Umbilical cord (tissue), 2 donors: ENCODE results near the gene TNPO3. TPM values are rescaled to one million over a fixed set of nuclear protein-coding genes. Genes with fewer than 3 reads are reported as not detected.
"Not testable (repeated sequence)": the region's sequence is repeated elsewhere in the genome, so short reads cannot be mapped to it uniquely, and the experiment has no call there.

Experiments
- DNase-seq: peaks from one replicate; pipeline ENCODE4 v3.0.0-alpha.2; 2015; ENCODE audit warnings: low spot score
- total RNA-seq: library from RNA; depleted of rRNA; stranded (reverse); fragments of >200 nt; gene quantifications from one replicate; pipeline ENCODE4 v1.2.3, GENCODE V29; 2014; ENCODE audit warnings: low replicate concordance; ENCODE audit not compliant: insufficient read depth

TNPO3 gene
- total RNA-seq, 1 donor from 2014 or later = 32.5 TPM

DNA sequence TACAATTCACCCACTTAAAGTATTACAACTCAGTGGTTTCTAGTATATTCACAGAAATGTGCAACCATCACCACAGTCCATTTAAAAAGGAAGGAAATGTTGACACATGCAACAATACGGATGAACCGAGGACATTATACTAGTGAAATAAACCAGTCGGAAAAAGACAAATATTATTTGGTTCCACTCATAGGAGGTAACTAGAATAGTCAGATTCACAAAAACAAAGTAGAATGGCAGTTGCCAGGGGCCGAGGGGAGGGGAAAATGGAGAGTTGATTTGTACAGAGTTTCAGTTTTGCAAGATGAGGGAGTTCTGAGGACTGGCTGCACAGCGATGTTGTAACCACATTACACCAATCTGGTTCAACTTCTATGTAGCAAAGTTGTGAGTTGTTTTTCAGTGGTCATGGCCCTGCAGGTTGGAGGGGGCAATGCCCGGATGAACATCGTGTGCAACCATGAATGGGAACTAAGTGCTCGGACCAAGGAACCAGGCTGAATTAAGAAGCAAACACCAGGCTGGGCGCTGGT lies 17.6 kb upstream of the TNPO3 start:
- DNase-seq = no peak

DNA sequence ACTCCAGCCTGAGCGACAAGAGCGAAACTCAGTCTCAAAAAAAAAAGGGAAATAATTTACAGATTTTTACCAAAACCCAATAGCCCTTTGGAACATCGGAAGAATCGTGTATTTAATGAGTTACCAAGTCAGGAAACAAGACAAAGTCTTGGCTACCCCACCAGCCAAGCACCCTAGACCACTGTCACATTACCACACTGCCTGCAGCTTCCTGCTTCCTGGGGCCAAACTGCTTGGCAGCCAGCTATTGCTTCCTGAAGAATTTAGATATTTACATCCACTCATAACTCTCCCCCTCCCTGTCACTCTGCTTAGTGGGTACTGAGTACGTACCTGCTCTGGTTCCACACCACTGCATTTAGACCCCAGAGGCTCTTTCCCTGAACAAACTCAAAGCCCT lies 14.1 kb upstream of the TNPO3 start:
- DNase-seq = no peak

DNA sequence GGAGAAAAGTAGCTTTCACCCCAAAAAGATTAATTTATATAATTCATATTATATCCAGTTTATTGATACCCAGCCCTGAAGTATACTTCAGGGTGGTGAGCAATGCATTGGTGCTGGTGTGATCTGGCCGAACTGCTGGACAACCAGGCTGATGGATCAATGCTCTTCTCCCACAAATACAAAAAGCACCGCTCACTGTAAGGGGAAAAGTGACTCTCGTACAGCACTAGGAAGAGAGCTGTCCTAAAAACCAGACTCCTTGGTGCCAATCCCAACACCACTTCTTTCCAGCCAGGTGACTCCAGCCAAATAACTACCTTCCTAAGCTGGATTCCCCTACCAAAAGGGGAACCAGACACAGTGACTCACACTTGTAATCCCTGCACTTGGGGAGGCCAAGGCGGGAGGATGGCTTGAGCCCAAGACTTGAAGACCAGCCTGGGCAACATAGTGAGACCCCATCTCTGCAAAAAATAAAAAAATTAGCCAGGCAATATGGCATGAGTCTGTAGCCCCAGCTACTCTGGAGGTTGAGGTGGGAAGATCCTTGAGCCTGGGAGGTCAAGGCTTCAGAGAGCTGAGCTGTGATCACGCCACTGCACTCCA lies 13.1 kb upstream of the TNPO3 start:
- no peak for DNase-seq

DNA sequence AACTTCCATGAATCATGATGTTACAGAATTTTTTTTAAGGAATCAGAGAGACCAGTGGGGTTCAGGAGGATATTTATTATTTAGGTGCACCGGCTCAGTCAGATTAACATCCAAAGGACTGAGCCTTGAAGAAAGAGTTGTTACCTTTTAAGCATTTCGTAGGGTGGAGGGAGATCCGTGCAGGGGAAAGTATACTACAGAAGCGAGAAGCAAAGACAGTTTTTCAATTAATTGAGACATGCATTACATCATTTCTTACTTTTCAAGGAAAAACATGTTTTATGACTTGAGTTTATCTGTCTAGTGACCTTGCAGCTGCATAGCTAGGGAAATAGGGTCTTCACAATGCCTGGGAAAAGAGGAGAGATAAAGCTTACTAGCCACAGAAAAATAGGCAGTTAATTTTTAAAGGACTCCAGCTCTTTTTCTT lies 12.2 kb upstream of the TNPO3 start:
- not testable (repeated sequence) for DNase-seq

DNA sequence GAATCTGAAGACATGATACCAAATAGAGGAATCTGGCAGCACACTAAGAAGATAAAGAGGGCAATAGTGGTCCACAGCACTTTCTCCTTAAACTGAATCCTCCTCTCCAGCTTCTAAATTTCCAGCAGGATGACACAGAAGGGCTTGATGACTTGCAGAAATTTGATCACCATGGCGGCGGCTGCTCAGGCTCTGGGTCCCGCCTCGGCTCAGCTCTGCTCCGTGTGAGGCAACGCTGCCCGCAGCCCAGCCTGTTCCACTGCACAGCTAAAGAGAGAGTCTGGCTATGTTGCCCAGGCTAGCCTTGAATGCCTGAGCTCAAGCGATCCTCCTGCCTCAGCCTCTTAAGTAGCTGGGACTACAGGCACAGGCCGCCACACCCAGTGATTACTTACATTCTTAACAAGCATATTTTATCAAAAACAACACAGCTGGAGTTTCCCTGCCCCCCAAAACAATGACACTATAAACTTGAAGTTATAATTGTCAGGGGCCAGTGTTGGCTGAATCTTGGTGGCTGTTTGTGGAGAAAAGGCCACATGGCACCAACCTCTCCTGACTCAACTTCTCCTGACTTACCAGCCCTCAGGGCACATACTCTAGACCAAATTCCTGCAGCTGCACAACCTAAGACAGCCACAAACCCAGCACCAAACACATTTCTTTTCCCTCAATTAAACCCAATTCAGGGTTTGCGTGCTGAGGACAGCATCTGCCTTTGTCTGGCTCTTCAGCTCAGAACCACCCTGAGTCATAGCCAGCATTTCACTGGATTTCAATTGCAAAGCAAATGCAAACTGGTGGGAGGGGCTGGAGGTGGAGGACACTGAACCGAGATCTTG lies 11.6 kb upstream of the TNPO3 start:
- peak; percentile 13 for DNase-seq

DNA sequence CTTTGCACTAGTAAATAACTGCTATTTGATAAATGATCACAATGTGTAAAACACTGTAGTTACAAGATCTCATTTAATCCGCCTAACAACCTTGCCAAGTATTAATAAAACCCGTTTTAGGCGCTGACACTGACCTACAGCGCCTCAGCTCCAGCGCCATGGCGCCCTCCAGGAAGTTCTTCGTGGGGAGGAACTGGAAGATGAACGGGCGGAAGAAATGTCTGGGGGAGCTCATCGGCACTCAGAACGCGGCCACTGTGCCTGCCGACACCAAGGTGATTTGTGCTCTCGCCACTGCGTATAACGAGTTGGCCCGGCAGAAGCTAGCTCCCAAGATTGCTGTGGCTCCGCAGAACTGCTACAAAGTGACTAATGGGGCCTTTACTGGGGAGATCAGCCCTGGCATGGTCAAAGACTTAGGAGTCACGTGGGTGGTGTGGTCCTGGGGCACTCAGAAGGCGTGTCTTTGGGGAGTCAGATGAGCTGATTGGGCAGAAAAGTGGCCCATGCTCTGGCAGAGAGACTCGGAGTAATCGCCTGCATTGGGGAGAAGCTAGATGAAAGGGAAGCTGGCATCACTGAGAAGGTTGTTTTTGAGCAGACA lies 1.1 kb upstream of the TNPO3 start:
- DNase-seq = no peak

DNA sequence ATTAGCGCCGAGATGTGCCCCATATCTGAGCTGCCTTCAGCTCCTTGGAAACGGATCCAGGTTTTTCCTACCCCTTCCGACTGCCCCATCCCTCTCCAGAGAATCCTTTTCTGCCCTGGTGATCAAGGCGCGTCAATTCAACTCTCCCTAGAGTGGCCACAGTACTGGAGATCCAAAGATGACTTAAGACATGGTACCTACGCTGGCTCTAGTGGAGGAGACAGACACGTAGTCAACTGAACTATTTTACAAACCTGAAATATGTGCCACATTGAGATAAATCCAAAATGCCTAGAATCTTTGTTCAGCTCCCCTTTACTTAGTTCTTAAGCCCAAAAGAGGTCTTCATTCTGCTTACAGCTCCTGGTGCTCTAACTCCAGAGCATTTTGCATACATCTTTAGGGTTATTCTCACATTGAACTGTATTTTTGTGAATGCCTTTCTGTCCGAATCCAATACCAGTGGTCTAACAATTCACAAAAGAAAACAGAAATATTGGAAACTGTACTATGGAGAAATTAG lies 444 bp upstream of the TNPO3 start:
- no peak for DNase-seq

DNA sequence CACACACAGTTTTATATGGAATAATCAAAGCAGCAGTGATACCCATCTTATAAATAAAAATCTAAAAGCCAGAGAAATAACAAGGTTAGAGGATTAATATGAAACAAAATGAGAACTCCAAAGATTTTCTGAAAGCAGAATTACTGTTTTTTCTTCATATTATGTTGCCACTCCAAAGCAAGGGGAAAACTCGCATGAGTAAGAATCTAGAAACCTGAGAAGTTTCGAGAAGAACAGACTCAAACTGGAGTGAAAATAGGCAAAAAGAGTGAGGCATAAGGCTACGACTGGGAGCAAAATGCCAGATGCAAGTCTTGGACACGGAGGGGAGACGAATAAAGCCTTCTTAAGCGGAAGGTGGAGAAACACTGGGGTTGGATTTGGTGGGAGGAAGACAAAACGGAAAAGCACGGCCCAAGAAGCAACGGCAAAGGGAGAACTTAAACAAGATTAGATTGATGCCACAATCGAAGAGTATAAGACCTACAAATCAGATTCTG lies 923 bp downstream of the TNPO3 start:
- DNase-seq = no peak

DNA sequence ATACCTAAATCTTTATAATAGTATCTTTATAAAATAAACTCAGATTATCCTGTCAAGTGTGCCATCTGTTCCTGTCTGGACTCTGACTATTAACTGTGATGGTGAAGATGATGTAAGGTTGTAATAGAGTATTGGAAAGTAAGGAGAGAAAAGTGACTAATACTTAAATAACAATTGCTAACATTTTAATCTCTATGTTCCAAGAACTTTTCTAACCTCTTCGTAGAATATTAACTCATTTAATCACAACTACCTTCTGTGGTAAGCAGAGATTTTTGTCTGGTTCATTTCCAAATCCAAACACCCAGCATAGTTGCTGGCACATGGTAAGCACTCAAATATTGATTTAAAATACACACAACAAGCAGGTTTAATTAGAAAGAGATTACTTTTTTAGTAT lies 2.5 kb downstream of the TNPO3 start:
- no peak for DNase-seq

DNA sequence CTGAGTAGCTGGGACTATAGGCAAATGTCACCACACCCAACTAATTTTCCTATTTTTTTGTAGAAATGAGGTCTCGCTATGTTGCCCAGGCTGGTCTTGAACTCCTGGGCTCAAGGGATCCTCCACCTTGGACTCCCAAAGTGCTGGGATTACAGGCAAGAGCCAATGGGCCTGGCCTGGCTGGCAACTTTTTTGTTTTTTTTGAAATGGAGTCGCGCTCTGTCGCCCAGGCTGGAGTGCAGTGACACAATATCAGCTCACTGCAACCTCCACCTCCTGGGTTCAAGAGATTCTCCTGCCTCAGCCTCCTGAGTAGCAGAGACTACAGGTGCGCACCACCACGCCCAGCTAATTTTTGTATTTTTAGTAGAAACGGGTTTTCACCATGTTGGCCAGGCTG lies 3.5 kb downstream of the TNPO3 start:
- DNase-seq = not testable (repeated sequence)

DNA sequence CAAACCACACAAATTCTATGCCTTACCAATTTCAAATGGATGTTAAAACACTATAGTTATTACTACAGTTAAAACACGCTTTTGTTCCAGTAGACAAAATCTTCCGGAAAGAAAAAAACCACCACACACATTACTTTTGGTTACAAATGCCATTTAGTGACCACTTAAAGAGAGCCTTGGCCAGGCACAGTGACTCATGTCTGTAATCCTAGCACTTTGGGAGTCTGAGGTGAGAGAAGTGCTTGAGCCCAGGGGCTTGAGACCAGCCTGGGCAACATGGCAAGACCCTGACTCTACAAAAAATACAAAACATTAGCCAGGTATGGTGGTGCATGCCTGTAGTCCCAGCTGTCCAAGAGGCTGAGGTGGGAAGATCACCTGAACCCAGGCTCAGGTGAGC lies 7.2 kb downstream of the TNPO3 start:
- DNase-seq = no peak

DNA sequence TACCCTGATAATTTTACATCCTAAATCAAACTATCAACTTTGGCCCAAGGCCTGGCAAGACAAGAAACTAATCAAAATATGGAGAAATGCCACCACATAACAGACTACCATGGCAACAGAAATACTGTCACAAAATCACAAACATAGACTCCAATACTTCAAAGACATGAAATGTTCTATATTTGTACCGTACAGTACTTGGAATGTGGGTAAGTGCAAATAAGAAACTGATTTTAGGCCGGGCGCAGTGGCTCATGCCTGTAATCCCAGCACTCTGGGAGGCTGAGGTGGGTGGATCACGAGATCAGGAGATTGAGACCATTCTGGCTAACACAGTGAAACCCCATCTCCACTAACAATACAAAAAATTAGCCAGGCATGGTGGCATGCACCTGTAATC lies 9.2 kb downstream of the TNPO3 start:
- no peak for DNase-seq

DNA sequence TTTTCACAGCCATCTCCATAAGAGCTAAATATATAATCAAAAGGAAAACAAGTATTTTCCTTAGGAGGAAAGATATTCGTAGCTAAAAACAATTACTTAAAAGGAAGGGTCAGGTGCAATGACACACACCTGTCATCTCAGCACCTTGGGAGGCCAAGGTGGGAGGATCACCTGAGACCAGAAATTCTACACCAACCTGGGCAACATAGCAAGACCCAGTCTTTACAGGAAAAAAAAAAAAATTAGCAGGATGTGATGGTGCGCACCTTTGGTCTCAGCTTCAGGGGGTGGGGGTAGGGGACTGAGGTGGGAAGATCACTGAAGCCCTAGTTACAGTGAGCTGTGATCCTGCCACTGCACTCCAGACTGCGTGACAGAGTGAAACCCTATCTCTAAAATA lies 11.9 kb downstream of the TNPO3 start:
- DNase-seq = no peak

DNA sequence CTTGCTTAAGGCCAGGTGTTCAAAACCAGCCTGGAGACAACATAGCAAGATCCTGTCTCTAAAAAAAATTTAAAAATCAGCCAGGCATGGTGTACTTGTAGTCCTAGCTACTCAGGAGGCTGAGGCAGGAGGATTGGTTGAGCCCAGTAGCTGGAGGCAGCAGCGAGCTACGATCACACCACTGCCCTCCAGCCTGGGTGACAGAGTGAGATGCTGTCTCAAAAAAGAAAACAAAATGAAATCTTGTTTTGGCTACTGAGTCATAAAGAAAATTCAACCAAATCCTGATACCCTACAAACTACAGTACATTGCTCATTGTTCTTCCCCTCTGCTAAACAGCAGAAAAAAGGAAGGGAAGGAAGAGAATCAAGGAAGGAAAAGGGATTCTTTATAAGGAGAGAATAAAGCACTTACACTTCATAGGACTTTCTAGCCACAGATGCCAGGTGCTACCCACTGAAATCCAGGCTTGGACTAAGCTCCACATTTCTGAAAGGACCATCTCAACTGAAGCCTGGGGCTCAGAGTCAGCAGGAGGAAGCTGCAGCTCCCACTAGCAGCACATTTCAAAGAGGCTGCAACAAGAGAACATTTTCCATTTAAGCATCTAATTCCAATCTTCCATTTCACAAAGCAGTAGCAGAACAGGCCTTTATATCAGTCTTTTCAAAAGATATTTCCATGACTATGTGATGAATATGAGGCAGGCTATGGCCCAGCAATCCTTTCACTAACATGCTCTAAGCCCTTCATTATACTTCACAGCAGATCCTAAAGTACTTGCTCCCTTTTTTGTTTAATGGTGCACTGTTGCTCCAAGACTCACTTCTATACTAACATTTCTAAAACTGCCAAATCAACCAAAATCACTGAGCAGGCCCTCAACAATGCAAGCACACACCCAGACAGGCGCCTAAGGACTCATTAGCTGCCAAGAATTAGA lies 13.5 kb downstream of the TNPO3 start:
- no peak for DNase-seq

DNA sequence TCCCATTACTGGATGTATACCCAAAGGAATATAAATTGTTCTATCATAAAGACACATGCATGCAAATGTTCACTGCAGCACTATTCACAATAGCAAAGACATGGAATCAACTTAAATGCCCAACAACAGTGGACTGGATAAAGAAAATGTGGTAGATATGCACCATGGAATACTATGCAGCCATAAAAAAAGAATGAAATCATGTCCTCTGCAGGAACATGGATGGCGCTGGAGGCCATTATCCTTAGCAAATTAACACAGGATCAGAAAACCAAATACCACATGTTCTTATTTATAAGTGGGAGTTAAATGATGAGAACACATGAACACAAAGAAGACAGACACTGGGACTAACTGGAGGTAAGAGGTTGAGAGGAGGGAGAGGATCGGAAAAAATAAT lies 16.4 kb downstream of the TNPO3 start:
- DNase-seq = not testable (repeated sequence)

DNA sequence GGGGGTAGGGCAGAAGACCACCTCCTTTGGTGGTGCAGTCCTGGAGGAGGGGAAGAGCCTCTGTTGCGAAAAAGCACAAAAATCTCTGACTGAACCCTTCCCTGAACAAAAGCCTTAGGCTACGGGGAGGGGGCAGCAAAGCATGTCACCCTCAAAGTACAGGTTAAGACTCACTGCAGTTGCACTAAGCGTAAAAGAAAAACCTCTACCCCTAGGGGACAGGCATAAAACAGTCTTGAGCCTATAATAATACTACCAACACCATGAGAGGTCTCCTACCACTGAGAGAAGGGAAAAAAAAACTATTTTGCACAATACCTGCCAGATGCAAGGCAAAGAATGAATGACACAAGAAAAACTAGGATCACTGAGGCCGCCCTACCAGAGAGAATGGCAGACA lies 17.3 kb downstream of the TNPO3 start:
- DNase-seq = no peak

DNA sequence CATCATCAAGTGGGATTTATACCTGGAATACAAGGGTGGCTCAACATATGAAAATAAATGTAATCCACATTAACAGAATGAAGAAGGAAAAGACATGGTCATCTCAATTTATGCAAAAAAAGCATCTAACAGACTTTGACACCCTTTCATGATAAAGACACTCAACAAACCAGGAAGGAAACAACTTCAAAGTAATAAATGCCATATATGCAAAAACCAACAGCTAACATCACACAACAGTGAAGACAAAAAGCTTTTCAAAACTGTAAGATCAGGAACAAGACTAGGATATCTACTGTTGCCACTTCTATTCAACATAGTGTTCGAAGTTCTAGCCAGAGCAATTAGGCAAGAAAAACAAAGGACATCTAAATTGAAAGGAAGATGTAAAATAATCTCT lies 22.9 kb downstream of the TNPO3 start:
- no peak for DNase-seq

DNA sequence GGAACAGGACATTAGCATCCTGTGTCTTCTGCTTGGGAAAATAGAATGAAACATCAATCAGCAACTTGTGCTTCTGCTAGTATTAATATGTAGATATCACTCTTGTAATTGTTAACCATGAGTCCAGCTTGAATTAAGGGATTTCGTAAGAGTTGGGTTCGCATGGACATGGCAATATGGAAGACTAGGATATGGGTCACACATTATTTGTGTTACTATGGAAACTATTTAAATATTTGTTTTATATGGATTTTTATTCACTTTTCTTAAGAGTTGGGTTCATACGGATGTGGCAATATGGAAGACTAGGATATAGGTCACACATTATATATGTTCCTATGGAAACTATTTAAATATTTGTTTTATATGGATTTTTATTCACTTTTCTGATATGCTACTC lies 24.5 kb downstream of the TNPO3 start:
- no peak for DNase-seq

DNA sequence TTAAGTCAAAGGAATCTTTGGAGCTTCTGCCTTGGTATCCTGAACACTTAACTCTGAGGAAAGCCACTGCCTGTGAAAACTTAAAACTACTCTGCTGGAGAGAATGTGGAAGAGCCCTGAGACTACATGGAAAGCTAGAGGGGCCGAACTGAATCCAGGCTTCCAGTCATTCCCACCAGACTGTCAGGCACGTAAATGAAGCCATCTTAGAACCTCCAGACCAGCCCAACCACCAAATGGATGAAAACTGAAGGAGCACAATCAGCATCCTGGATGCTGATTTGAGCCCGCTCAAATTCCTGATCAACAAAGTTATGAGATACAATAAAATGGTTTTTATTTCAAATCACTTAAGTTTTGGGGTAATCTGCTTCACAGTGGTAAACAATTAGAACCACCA lies 30.8 kb downstream of the TNPO3 start:
- no peak for DNase-seq

DNA sequence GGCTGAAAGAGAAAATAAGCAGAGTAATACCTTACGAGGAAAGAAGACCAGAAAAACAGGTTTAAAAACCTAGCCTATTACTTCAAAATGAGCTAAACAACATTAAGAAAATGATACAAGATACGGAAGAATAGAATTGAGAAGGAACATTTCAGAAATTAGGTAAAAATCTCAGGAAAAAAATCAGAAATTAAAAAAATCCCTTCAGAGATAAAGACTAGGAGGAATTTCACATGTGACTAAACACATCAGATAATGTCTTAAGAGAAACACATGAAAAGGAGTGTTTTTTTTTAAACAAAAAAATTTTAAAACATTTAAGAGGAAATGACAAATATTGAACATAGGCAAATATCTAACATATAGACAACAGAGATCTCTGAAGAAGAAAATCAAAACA lies 33.3 kb downstream of the TNPO3 start:
- no peak for DNase-seq

DNA sequence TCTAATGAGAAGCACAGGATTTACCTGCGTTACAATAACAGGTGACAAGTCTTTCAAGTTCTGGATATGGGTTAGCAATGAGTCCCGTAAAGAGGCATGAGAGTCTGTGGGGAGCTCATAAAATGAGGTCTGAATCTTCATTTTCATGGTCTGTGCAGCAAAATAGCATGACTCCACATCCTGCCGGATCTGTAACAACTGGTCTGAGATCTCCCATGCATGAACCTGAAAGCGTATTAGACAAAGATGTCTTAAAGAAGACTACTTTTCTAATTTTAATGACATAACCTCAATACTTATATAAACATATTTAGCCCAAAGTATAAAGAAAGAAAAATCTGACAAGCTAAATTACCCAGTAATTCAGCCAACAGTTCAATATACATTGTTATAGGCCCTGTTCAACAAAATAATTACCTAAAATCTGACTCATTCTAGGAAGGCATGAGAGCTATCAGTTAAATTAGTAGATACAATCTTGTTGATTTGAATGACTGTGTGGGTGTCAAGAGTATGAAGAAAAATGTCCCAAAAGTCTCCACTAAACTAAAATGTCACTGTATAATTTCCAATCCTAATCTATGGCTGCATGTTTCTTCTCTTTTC lies 36.9 kb downstream of the TNPO3 start:
- DNase-seq = no peak
